NCI-H2107 treated with DMSO at 0.1 percent for 48 hours (cell line): ENCODE results near the gene ZNF723.
"Not testable (repeated sequence)": the region's sequence is repeated elsewhere in the genome, so short reads cannot be mapped to it uniquely, and the experiment has no call there.

Source experiments
- DNase-seq: peaks from one replicate; lab custom pipeline; 2025; ENCODE audit not compliant: unreplicated experiment; lab: John Stamatoyannopoulos, UW

The ZNF723 gene

GRCh38 chr19:22832031-22832762, at the start of gene ZNF723:
TSS of gene ZNF723 (plus strand) at chr19:22832291. CDS start at chr19:22832380, 89 bp downstream.
- DNase-seq: no peak

GRCh38 chr19:22783651-22784410, 48.3 kb upstream of the ZNF723 start, which contains the start of gene ZNF99:
TSS of gene ZNF99 (minus strand) at chr19:22784151. CDS start at chr19:22784016, 135 bp downstream.
- DNase-seq: no peak

DNA sequence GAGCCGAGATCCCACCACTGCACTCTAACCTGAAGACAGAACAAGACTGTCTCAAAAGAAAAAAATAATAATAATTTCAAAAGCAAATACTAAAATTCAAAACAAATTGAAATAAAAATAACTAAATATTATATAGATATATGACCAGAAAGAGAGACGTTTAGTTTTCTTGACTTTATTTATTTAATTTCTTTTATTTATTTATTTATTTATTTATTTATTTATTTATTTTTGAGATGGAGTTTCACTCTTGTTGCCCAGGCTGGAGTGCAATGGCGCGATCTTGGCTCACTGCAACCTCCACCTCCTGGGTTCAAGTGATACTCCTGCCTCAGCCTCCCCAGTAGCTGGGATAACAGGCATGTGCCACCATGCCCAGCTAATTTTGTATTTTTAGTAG, 39.2 kb upstream of the ZNF723 start:
- DNase-seq: not testable (repeated sequence)

DNA sequence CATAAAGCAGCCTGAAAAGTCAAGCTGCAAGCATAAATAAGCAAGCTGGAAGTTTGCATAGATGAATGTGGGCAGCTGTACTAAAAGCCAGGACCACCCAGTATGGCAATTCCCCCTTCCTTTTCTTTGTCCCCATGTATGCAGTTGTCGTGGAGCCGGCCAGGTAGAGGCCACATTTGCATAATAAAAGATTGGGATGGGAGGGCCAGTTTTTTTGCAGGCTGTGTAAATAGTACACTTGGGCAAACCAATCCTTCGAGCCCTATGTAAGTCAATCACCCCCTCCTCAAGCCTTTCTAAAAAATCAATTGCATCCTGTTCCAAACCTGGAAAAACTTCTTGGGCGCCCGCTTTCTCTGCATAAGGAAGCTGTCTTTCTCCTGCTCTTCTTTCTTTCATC, 35.1 kb upstream of the ZNF723 start:
- DNase-seq: no peak

DNA sequence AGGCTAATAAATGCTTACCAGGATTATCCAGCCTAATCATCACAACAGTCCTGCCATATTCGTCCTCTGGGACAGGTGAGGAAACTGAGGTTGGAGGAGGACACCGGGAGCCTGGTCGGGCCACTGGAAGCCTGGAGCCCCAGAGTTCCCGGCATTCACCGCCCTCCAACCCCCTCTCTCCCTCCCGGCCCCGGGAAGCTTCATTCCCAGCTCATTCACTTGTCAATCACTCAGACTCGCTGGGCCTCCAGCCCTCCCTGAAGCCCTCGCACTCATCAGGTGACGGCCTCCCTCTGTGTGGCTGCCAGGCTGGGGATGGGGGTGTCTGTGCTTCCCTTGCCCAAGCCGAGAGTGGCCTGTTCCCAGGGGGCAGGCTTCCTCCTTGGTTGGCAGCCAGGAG, 25.7 kb upstream of the ZNF723 start:
- no peak for DNase-seq

DNA sequence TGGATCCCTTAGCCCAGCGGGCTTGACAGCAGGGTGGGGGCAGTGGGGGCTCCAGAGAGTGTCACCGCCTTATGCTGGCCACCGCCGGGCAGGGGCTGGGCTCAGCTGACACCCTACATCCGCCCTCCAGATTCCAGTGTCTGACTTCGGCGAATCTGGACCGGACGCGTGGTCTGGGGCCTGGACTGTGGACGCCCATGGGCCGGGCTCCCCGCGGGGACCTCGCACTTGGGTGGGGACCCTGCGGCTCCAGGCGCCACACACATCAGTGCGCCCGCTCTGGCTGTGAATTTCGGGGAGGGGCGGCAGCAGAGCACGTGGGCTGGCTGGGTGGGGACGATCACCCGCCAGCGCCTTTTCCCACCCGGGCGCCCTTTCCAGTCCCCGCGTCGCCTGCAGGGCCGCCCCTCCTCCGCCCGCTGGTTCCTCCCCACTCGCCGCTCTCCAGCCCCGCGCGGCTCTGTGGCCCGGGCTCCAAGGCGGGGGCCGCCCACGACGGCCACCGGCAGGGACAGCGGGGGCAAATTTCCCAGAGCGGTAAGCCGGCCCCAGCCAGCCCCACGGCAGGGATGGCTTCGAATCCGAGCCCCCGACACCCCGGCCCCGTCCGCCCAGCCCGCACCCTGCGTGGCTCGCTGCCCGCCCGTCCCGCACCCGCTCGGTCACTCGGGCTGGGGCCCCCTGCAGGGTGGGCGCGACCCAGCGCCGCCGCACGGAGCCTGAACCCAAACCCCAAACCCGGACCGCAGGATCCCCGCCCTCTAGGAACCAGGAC, 24.8 kb upstream of the ZNF723 start:
- DNase-seq: no peak

GRCh38 chr19:22814124-22814523, 18.0 kb upstream of the ZNF723 start:
- DNase-seq: no peak

- no peak for DNase-seq
Observed at GRCh38 chr19:22831211-22831610, 880 bp upstream of the ZNF723 start.

DNA sequence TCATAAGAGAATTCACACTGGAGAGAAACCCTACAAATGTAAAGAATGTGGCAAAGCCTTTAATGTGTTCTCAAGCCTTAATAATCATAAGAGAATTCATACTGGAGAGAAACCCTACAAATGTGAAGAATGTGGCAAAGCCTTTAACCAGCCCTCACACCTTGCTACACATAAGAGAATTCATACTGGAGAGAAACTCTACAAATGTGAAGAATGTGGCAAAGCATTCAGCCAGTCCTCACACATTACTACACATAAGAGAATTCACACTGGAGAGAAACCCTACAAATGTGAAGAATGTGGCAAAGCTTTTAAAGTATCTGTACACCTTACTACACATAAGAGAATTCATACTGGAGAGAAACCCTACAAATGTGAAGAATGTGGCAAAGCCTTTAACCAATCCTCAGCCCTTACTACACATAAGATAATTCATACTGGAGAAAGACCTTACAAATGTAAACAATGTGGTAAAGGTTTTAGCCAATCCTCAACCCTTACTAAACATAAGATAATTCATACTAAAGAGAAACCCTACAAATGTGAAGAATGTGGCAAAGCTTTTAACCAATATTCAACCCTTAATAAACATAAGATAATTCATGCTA, 25.7 kb downstream of the ZNF723 start:
- not testable (repeated sequence) for DNase-seq

- DNase-seq: peak; percentile 2
Observed at GRCh38 chr19:22882797-22883196, 50.7 kb downstream of the ZNF723 start.

GRCh38 chr19:22893855-22894270, 61.8 kb downstream of the ZNF723 start:
- DNase-seq: no peak

- DNase-seq: no peak
Observed at GRCh38 chr19:22901431-22902130, 69.5 kb downstream of the ZNF723 start.
